GM12878 (cell line): ENCODE data around the gene ZSCAN9. TPM values are rescaled to one million over a fixed set of nuclear protein-coding genes. Genes with fewer than 3 reads are reported as not detected.

Source experiments
- BMI1 ChIP-seq: fragments of 450-650 bp; IDR thresholded peaks from 2 replicates; pipeline ENCODE4 v1.6.1; 2016; ENCODE audit warnings: mild to moderate bottlenecking, moderate library complexity, borderline replicate concordance
- CBX5 ChIP-seq: sonication (generic); IDR thresholded peaks from 2 replicates; pipeline ENCODE4 v1.6.1; 2016; ENCODE audit warnings: low read depth, moderate library complexity, mild to moderate bottlenecking, inconsistent platforms
- CREB1 ChIP-seq: IDR thresholded peaks from 2 replicates; pipeline ENCODE4 v1.6.1; 2012; ENCODE audit warnings: low read depth, mild to moderate bottlenecking, inconsistent platforms
- E2F4 ChIP-seq: IDR thresholded peaks from 2 replicates; pipeline ENCODE4 v1.6.1; 2012; ENCODE audit warnings: low read depth, low read length, improper control_type of control experiment
- ELK1 ChIP-seq: IDR thresholded peaks from 2 replicates; pipeline ENCODE4 v1.6.1; 2012; ENCODE audit warnings: low read depth, low read length, improper control_type of control experiment
- EP300 ChIP-seq, 2 experiments: fragments of 150-350 bp in 1 of 2; IDR thresholded peaks; 2 replicates each; pipeline ENCODE4 v1.6.1; 2011 to 2012; ENCODE audit warnings: low read depth in 2 of 2, low read length in 2 of 2, borderline replicate concordance in 1 of 2, improper control_type of control experiment in 1 of 2, inconsistent platforms in 1 of 2; ENCODE audit not compliant: control insufficient read depth in 1 of 2
- GATAD2B ChIP-seq: fragments of 450-650 bp; conservative IDR thresholded peaks from 2 replicates; pipeline ENCODE4 v1.6.1; 2017; ENCODE audit warnings: low read depth, mild to moderate bottlenecking, moderate library complexity
- HSF1 ChIP-seq: fragments of 150-350 bp; IDR thresholded peaks from 2 replicates; pipeline ENCODE4 v1.6.1; 2014; ENCODE audit warnings: mild to moderate bottlenecking, low read depth, low read length
- IKZF1 ChIP-seq: fragments of 450-650 bp; conservative IDR thresholded peaks from 2 replicates; pipeline ENCODE4 v1.6.1; 2017; ENCODE audit warnings: antibody characterized with exemption, mild to moderate bottlenecking
- NFXL1 ChIP-seq: fragments of 450-650 bp; IDR thresholded peaks from 2 replicates; pipeline ENCODE4 v1.6.1; 2017; ENCODE audit warnings: antibody characterized with exemption, mild to moderate bottlenecking, borderline replicate concordance
- NFYA ChIP-seq: IDR thresholded peaks from 2 replicates; pipeline ENCODE4 v1.6.1; 2011; ENCODE audit warnings: low read depth, mild to moderate bottlenecking, low read length, improper control_type of control experiment, borderline replicate concordance
- NKRF ChIP-seq: fragments of 450-650 bp; conservative IDR thresholded peaks from 2 replicates; pipeline ENCODE4 v1.6.1; 2017; ENCODE audit warnings: mild to moderate bottlenecking, moderate library complexity
- NRF1 ChIP-seq: conservative IDR thresholded peaks from 2 replicates; pipeline ENCODE4 v1.6.1; 2011; ENCODE audit warnings: mild to moderate bottlenecking, low read depth, low read length, improper control_type of control experiment
- WRNIP1 ChIP-seq: IDR thresholded peaks from 2 replicates; pipeline ENCODE4 v1.6.1; 2011; ENCODE audit warnings: low read depth, low read length, improper control_type of control experiment, borderline replicate concordance
- ZBTB11 ChIP-seq: fragments of 450-650 bp; formaldehyde crosslinking; IDR thresholded peaks from 2 replicates; pipeline ENCODE4 v1.5.0; 2022; ENCODE audit warnings: mild to moderate bottlenecking, missing genetic modification characterization
- ZNF622 ChIP-seq: fragments of 450-650 bp; IDR thresholded peaks from 2 replicates; pipeline ENCODE4 v1.6.1; 2017; ENCODE audit warnings: mild to moderate bottlenecking, inconsistent platforms
- ZZZ3 ChIP-seq: IDR thresholded peaks from 2 replicates; pipeline ENCODE4 v1.6.1; 2011; ENCODE audit warnings: low read depth; ENCODE audit not compliant: control insufficient read depth, insufficient read length
- polyA plus RNA-seq, 11 experiments: library from polyadenylated mRNA; depleted of rRNA in 4 of 11; unstranded in 6 of 11; stranded (reverse) in 5 of 11; fragments of >200 nt; fragmentation: Nextera tagmentation in 4 of 11; fragmentation: Illumina TruSeq in 1 of 11; extraction: Ambion mirVana in 4 of 11; extraction: Trizol in 1 of 11; gene quantifications; 1 replicate in 1 of 11; 2 replicates in 10 of 11; pipeline versions ENCODE4 v1.2.1 to v1.2.3, GENCODE V29; 2011 to 2016; ENCODE audit warnings: inconsistent platforms in 2 of 11, missing spikeins in 2 of 11, low read depth in 1 of 11
- total RNA-seq, 4 experiments: library from RNA; depleted of rRNA in 3 of 4; stranded (reverse); fragments of >200 nt in 3 of 4; fragmentation: Illumina TruSeq in 1 of 4; extraction: Trizol in 1 of 4; gene quantifications; 2 replicates each; pipeline versions ENCODE4 v1.2.1 to v1.2.3, GENCODE V29; 2013 to 2021

ZSCAN9 gene
- total and polyA plus RNA-seq, 10 of the 15 experiments (the other 5 are each of a cell fraction or from before 2014, with no cell fraction given): 8.1 to 28.7 (median 17.4) TPM

- TF ChIP-seq E2F4 (no peak), NKRF (peak; percentile 87), WRNIP1 (no peak), NRF1 (0 out of 2 replicates have a peak, but pooled peaks have one; percentile 3), CREB1 (0 out of 2 replicates have a peak, but pooled peaks have one; percentile 4), NFXL1 (no peak), ELK1 (peak; percentile 19; the same call in 1 of the 2 replicates), HSF1 (no peak), ZZZ3 (no peak), BMI1 (no peak), ZNF622 (no peak), CBX5 (no peak), ZBTB11 (CRISPR knock-in tag) (no peak), GATAD2B (peak; percentile 68; the same call in 1 of the 2 replicates), NFYA (no peak), IKZF1 (peak; percentile 80), EP300 (IDR thresholded peaks at IDR 0.05; ENCODE audit: borderline replicate concordance in 1 of 2, control insufficient read depth in 1 of 2, low read depth in 2 of 2, low read length in 2 of 2) (no peak)
Observed at GRCh38 chr6:28266962-28267694, 42.1 kb downstream of the ZSCAN9 start, which contains the start of gene ZSCAN26 (continued).
